NB4 (cell line): ENCODE measurements around the gene OVOL2.
"Not testable (repeated sequence)": the region's sequence is repeated elsewhere in the genome, so short reads cannot be mapped to it uniquely, and the experiment has no call there.

Experiments
- MAX ChIP-seq: IDR thresholded peaks from 2 replicates; pipeline ENCODE4 v1.6.1; 2011; ENCODE audit warnings: low read depth, low read length
- POLR2A ChIP-seq: IDR thresholded peaks from 2 replicates; pipeline ENCODE4 v1.6.1; 2011; ENCODE audit warnings: mild to moderate bottlenecking; ENCODE audit not compliant: insufficient read length; ENCODE audit errors: extremely low read depth
- TF ChIP-seq, protein P1 (sequence below): IDR thresholded peaks from one replicate; pipeline ENCODE4 v1.5.1; 2012; ENCODE audit warnings: low read depth, low read length

GRCh38 chr20:18080836-18081235 lies 23.1 kb upstream of the OVOL2 start:
- TF ChIP-seq, protein P1, sequence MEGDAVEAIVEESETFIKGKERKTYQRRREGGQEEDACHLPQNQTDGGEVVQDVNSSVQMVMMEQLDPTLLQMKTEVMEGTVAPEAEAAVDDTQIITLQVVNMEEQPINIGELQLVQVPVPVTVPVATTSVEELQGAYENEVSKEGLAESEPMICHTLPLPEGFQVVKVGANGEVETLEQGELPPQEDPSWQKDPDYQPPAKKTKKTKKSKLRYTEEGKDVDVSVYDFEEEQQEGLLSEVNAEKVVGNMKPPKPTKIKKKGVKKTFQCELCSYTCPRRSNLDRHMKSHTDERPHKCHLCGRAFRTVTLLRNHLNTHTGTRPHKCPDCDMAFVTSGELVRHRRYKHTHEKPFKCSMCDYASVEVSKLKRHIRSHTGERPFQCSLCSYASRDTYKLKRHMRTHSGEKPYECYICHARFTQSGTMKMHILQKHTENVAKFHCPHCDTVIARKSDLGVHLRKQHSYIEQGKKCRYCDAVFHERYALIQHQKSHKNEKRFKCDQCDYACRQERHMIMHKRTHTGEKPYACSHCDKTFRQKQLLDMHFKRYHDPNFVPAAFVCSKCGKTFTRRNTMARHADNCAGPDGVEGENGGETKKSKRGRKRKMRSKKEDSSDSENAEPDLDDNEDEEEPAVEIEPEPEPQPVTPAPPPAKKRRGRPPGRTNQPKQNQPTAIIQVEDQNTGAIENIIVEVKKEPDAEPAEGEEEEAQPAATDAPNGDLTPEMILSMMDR = not testable (repeated sequence)
- TF ChIP-seq POLR2A, MAX: not testable (repeated sequence)
